Measurements from ENCODE around the gene HTR3E.

- TF ChIP-seq EZH2 (IDR thresholded peaks at IDR 0.05; ENCODE audit: insufficient read depth, poor library complexity, severe bottlenecking), result no peak
- TF ChIP-seq EZH2phosphoT487 (IDR thresholded peaks at IDR 0.05; ENCODE audit: insufficient read depth, low read depth), result no peak
Observed at GRCh38 chr3:184154885-184155643, 58.2 kb downstream of the HTR3E start, which contains the start of gene DVL3.
